HUES48 (cell line): ENCODE data around the gene CKB.

Source experiments
- H3K27ac ChIP-seq: one replicate; pipeline ENCODE4 v1.7.0; 2013; ENCODE audit warnings: low read depth, low read length, inconsistent platforms
- H3K27me3 ChIP-seq: 2 replicates; pipeline ENCODE4 v1.6.1; 2013; ENCODE audit warnings: mild to moderate bottlenecking, low read length; ENCODE audit not compliant: control insufficient read depth, insufficient read depth
- H3K36me3 ChIP-seq: 2 replicates; pipeline ENCODE4 v1.6.1; 2013; ENCODE audit warnings: low read length; ENCODE audit not compliant: control insufficient read depth, insufficient read depth
- H3K4me1 ChIP-seq: 2 replicates; pipeline ENCODE4 v1.6.1; 2013; ENCODE audit warnings: mild to moderate bottlenecking, low read length; ENCODE audit not compliant: control insufficient read depth, insufficient read depth
- H3K4me3 ChIP-seq: 2 replicates; pipeline ENCODE4 v1.5.1; 2013; ENCODE audit warnings: mild to moderate bottlenecking, low read depth, low read length
- H3K9ac ChIP-seq: 2 replicates; pipeline ENCODE4 v1.6.1; 2013; ENCODE audit warnings: mild to moderate bottlenecking, low read depth, low read length, moderate library complexity
- H3K9me3 ChIP-seq: 2 replicates; pipeline ENCODE4 v1.6.1; 2013; ENCODE audit warnings: low read length; ENCODE audit not compliant: control insufficient read depth, insufficient read depth

Gene CKB

GRCh38 chr14:103558071-103558882 is 35.6 kb upstream of the CKB start:
- no peaks in the 10 kb centered on the region for H3K27me3 ChIP-seq
- H3K36me3 ChIP-seq: peaks cover 33% of the 10 kb centered on the region
- H3K9me3 ChIP-seq: no peaks in the 10 kb centered on the region
- H3K9ac ChIP-seq: no peak overlapping the region
- H3K27ac ChIP-seq: no peak overlapping the region
- H3K4me1 ChIP-seq: peaks cover 3% of the 10 kb centered on the region; the same call in 1 of the 2 replicates
- H3K4me3 ChIP-seq: no peak overlapping the region

GRCh38 chr14:103556946-103557758 is 34.5 kb upstream of the CKB start:
- Histone ChIP-seq H3K4me1 (peaks cover 3% of the 10 kb centered on the region; the same call in 1 of the 2 replicates), H3K9me3 (no peaks in the 10 kb centered on the region), H3K36me3 (peaks cover 33% of the 10 kb centered on the region), H3K27ac (no peak overlapping the region), H3K27me3 (no peaks in the 10 kb centered on the region), H3K9ac (no peak overlapping the region), H3K4me3 (no peak overlapping the region)

- no peaks in the 10 kb centered on the region for H3K9me3 ChIP-seq
- H3K4me1 ChIP-seq: no peaks in the 10 kb centered on the region; the same call in 1 of the 2 replicates
- no peak overlapping the region for H3K4me3 ChIP-seq
- no peak overlapping the region for H3K27ac ChIP-seq
- peaks cover 33% of the 10 kb centered on the region for H3K36me3 ChIP-seq
- H3K27me3 ChIP-seq: no peaks in the 10 kb centered on the region
- H3K9ac ChIP-seq: no peak overlapping the region
Measured at GRCh38 chr14:103555559-103556337, 33.1 kb upstream of the CKB start.

GRCh38 chr14:103552846-103553210 is 30.2 kb upstream of the CKB start:
- H3K27me3 ChIP-seq: no peaks in the 10 kb centered on the region
- no peaks in the 10 kb centered on the region for H3K9me3 ChIP-seq
- H3K9ac ChIP-seq: no peak overlapping the region
- no peaks in the 10 kb centered on the region for H3K4me1 ChIP-seq
- H3K4me3 ChIP-seq: no peak overlapping the region
- H3K36me3 ChIP-seq: peaks cover 5% of the 10 kb centered on the region; the same call in 1 of the 2 replicates
- no peak overlapping the region for H3K27ac ChIP-seq

GRCh38 chr14:103552011-103552845 is 29.6 kb upstream of the CKB start:
- no peaks in the 10 kb centered on the region for H3K4me1 ChIP-seq
- peaks cover 3% of the 10 kb centered on the region; the same call in 1 of the 2 replicates for H3K36me3 ChIP-seq
- H3K9me3 ChIP-seq: no peaks in the 10 kb centered on the region
- no peak overlapping the region for H3K4me3 ChIP-seq
- no peaks in the 10 kb centered on the region for H3K27me3 ChIP-seq
- no peak overlapping the region for H3K27ac ChIP-seq
- no peak overlapping the region for H3K9ac ChIP-seq

GRCh38 chr14:103551338-103551762 is 28.7 kb upstream of the CKB start:
- Histone ChIP-seq H3K36me3 (no peaks in the 10 kb centered on the region), H3K27ac (no peak overlapping the region), H3K4me3 (no peak overlapping the region), H3K4me1 (no peaks in the 10 kb centered on the region), H3K27me3 (no peaks in the 10 kb centered on the region), H3K9ac (no peak overlapping the region), H3K9me3 (no peaks in the 10 kb centered on the region)

- no peak overlapping the region for H3K4me3 ChIP-seq
- no peaks in the 10 kb centered on the region for H3K9me3 ChIP-seq
- H3K4me1 ChIP-seq: no peaks in the 10 kb centered on the region
- no peak overlapping the region for H3K9ac ChIP-seq
- no peak overlapping the region for H3K27ac ChIP-seq
- H3K36me3 ChIP-seq: no peaks in the 10 kb centered on the region
- no peaks in the 10 kb centered on the region for H3K27me3 ChIP-seq
Measured at GRCh38 chr14:103550451-103551337, 28.1 kb upstream of the CKB start.

- H3K9ac ChIP-seq: no peak overlapping the region
- no peak overlapping the region for H3K27ac ChIP-seq
- no peaks in the 10 kb centered on the region for H3K36me3 ChIP-seq
- no peaks in the 10 kb centered on the region for H3K4me1 ChIP-seq
- no peak overlapping the region for H3K4me3 ChIP-seq
- H3K9me3 ChIP-seq: no peaks in the 10 kb centered on the region
- H3K27me3 ChIP-seq: no peaks in the 10 kb centered on the region
Measured at GRCh38 chr14:103549361-103550311, 27.0 kb upstream of the CKB start.
